Activated naive CD8-positive, alpha-beta T cell (primary cell): Measurements from ENCODE around the gene GAA.
A peak's percentile ranks its signal among the peaks of the same experiment; 100 is the strongest.

Experiments
- H3K27ac Mint-ChIP-seq: one replicate; pipeline ENCODE4 v1.8.0; 2021; ENCODE audit warnings: mixed read lengths
- H3K27me3 Mint-ChIP-seq: one replicate; pipeline ENCODE4 v1.8.0; 2021; ENCODE audit warnings: mixed read lengths
- H3K36me3 Mint-ChIP-seq: one replicate; pipeline ENCODE4 v1.8.0; 2021; ENCODE audit warnings: mixed read lengths
- H3K4me1 Mint-ChIP-seq: one replicate; pipeline ENCODE4 v1.8.0; 2021; ENCODE audit warnings: low read depth, mixed read lengths
- H3K4me3 Mint-ChIP-seq: one replicate; pipeline ENCODE4 v1.8.0; 2021; ENCODE audit warnings: mild to moderate bottlenecking, mixed read lengths
- H3K9me3 Mint-ChIP-seq: one replicate; pipeline ENCODE4 v1.8.0; 2021; ENCODE audit warnings: low read depth, mixed read lengths

Gene GAA

GRCh38 chr17:80095038-80095843 is 6.1 kb upstream of the GAA start:
- Mint-ChIP-seq H3K27ac (no peak overlapping the region), H3K27me3 (no peaks in the 10 kb centered on the region), H3K9me3 (no peaks in the 10 kb centered on the region), H3K36me3 (no peaks in the 10 kb centered on the region), H3K4me3 (no peak overlapping the region), H3K4me1 (peaks cover 9% of the 10 kb centered on the region)

GRCh38 chr17:80095844-80096475 is 5.4 kb upstream of the GAA start:
- peaks cover 17% of the 10 kb centered on the region for H3K4me1 Mint-ChIP-seq
- no peaks in the 10 kb centered on the region for H3K27me3 Mint-ChIP-seq
- H3K9me3 Mint-ChIP-seq = no peaks in the 10 kb centered on the region
- H3K36me3 Mint-ChIP-seq = no peaks in the 10 kb centered on the region
- no peak overlapping the region for H3K27ac Mint-ChIP-seq
- H3K4me3 Mint-ChIP-seq = no peak overlapping the region

GRCh38 chr17:80096561-80097021 is 4.8 kb upstream of the GAA start:
- Mint-ChIP-seq H3K4me3 (no peak overlapping the region), H3K27ac (no peak overlapping the region)

GRCh38 chr17:80097127-80097621 is 4.2 kb upstream of the GAA start:
- no peaks in the 10 kb centered on the region for H3K27me3 Mint-ChIP-seq
- no peak overlapping the region for H3K27ac Mint-ChIP-seq

More at GRCh38 chr17:80096561-80097021, 4.8 kb upstream of the GAA start:
- peaks cover 17% of the 10 kb centered on the region for H3K4me1 Mint-ChIP-seq
- no peaks in the 10 kb centered on the region for H3K27me3 Mint-ChIP-seq
- no peaks in the 10 kb centered on the region for H3K9me3 Mint-ChIP-seq
- H3K36me3 Mint-ChIP-seq = no peaks in the 10 kb centered on the region

GRCh38 chr17:80097844-80098691 is 3.3 kb upstream of the GAA start:
- Mint-ChIP-seq H3K4me3 (no peak overlapping the region), H3K27ac (no peak overlapping the region), H3K4me1 (peaks cover 25% of the 10 kb centered on the region), H3K27me3 (no peaks in the 10 kb centered on the region), H3K36me3 (no peaks in the 10 kb centered on the region), H3K9me3 (no peaks in the 10 kb centered on the region)

More at GRCh38 chr17:80097127-80097621, 4.2 kb upstream of the GAA start:
- no peaks in the 10 kb centered on the region for H3K36me3 Mint-ChIP-seq
- peaks cover 20% of the 10 kb centered on the region for H3K4me1 Mint-ChIP-seq
- H3K4me3 Mint-ChIP-seq = no peak overlapping the region
- no peaks in the 10 kb centered on the region for H3K9me3 Mint-ChIP-seq

GRCh38 chr17:80099291-80100034 is 1.9 kb upstream of the GAA start:
- Mint-ChIP-seq H3K9me3 (no peaks in the 10 kb centered on the region), H3K4me3 (no peak overlapping the region), H3K27ac (no peak overlapping the region), H3K27me3 (no peaks in the 10 kb centered on the region), H3K36me3 (no peaks in the 10 kb centered on the region), H3K4me1 (peaks cover 28% of the 10 kb centered on the region)

- Mint-ChIP-seq H3K27me3 (no peaks in the 10 kb centered on the region), H3K36me3 (no peaks in the 10 kb centered on the region), H3K27ac (peak overlapping the region; percentile 77), H3K4me1 (peaks cover 28% of the 10 kb centered on the region), H3K4me3 (peak overlapping the region; percentile 91), H3K9me3 (no peaks in the 10 kb centered on the region)
Measured at GRCh38 chr17:80100035-80100323, 1.4 kb upstream of the GAA start.

GRCh38 chr17:80101946-80102663 is 724 bp downstream of the GAA start:
- Mint-ChIP-seq H3K36me3 (no peaks in the 10 kb centered on the region), H3K27me3 (no peaks in the 10 kb centered on the region), H3K27ac (peak overlapping the region; percentile 85), H3K4me3 (peak overlapping the region; percentile 93), H3K9me3 (no peaks in the 10 kb centered on the region), H3K4me1 (peaks cover 28% of the 10 kb centered on the region)

- H3K4me1 Mint-ChIP-seq = peaks cover 28% of the 10 kb centered on the region
- H3K9me3 Mint-ChIP-seq = no peaks in the 10 kb centered on the region
- H3K27me3 Mint-ChIP-seq = no peaks in the 10 kb centered on the region
- no peak overlapping the region for H3K27ac Mint-ChIP-seq
- peak overlapping the region; percentile 93 for H3K4me3 Mint-ChIP-seq
- no peaks in the 10 kb centered on the region for H3K36me3 Mint-ChIP-seq
Measured at GRCh38 chr17:80102664-80103448, 1.5 kb downstream of the GAA start.

- Mint-ChIP-seq H3K36me3 (no peaks in the 10 kb centered on the region), H3K4me3 (peak overlapping the region; percentile 71), H3K27ac (no peak overlapping the region), H3K4me1 (peaks cover 28% of the 10 kb centered on the region), H3K9me3 (no peaks in the 10 kb centered on the region), H3K27me3 (no peaks in the 10 kb centered on the region)
Measured at GRCh38 chr17:80103449-80104085, 2.2 kb downstream of the GAA start.

GRCh38 chr17:80104321-80104955 is 3.1 kb downstream of the GAA start:
- Mint-ChIP-seq H3K36me3 (no peaks in the 10 kb centered on the region), H3K4me3 (no peak overlapping the region), H3K4me1 (peaks cover 26% of the 10 kb centered on the region), H3K27ac (no peak overlapping the region), H3K9me3 (no peaks in the 10 kb centered on the region), H3K27me3 (no peaks in the 10 kb centered on the region)

GRCh38 chr17:80104956-80105375 is 3.6 kb downstream of the GAA start:
- Mint-ChIP-seq H3K4me1 (peaks cover 21% of the 10 kb centered on the region), H3K4me3 (no peak overlapping the region), H3K27me3 (no peaks in the 10 kb centered on the region), H3K9me3 (no peaks in the 10 kb centered on the region), H3K27ac (no peak overlapping the region), H3K36me3 (no peaks in the 10 kb centered on the region)

GRCh38 chr17:80105762-80106161 is 4.4 kb downstream of the GAA start:
- Mint-ChIP-seq H3K27me3 (no peaks in the 10 kb centered on the region), H3K36me3 (no peaks in the 10 kb centered on the region), H3K27ac (no peak overlapping the region), H3K4me1 (peaks cover 13% of the 10 kb centered on the region), H3K9me3 (no peaks in the 10 kb centered on the region), H3K4me3 (no peak overlapping the region)
